Activated CD4-positive, alpha-beta T cell treated with anti-CD3 and anti-CD28 coated beads, Interleukin-2, amount 50 U/mL, for 1 hour (primary cell): ENCODE data around the gene ANK2.

Source experiments
- DNase-seq: peaks from one replicate; pipeline ENCODE4 v3.0.0-alpha.2; 2020

The ANK2 gene

GRCh38 chr4:113356453-113356852 is 307.0 kb downstream of the ANK2 start:
- DNase-seq: no peak

- DNase-seq: no peak
Observed at GRCh38 chr4:113358784-113359183, 309.3 kb downstream of the ANK2 start.

GRCh38 chr4:113365377-113365776 is 315.9 kb downstream of the ANK2 start:
- no peak for DNase-seq

- DNase-seq: no peak
Observed at GRCh38 chr4:113368056-113368455, 318.6 kb downstream of the ANK2 start.

- DNase-seq: no peak
Observed at GRCh38 chr4:113371111-113371510, 321.7 kb downstream of the ANK2 start.

GRCh38 chr4:113375964-113376666 is 326.7 kb downstream of the ANK2 start:
- DNase-seq: no peak

GRCh38 chr4:113378836-113379235 is 329.4 kb downstream of the ANK2 start:
- DNase-seq: no peak

GRCh38 chr4:113382704-113383103 is 333.3 kb downstream of the ANK2 start:
- no peak for DNase-seq

GRCh38 chr4:113383111-113383785 is 333.8 kb downstream of the ANK2 start:
- DNase-seq: no peak

GRCh38 chr4:113384600-113384999 is 335.1 kb downstream of the ANK2 start:
- no peak for DNase-seq

GRCh38 chr4:113385281-113385899 is 335.9 kb downstream of the ANK2 start:
- no peak for DNase-seq

GRCh38 chr4:113389160-113389559 is 339.7 kb downstream of the ANK2 start:
- DNase-seq: no peak

- no peak for DNase-seq
Observed at GRCh38 chr4:113390850-113391249, 341.4 kb downstream of the ANK2 start.

- DNase-seq: no peak
Observed at GRCh38 chr4:113394108-113394729, 344.8 kb downstream of the ANK2 start.

GRCh38 chr4:113394730-113395530 is 345.5 kb downstream of the ANK2 start:
- DNase-seq: peak; percentile 20

GRCh38 chr4:113397114-113397701 is 347.8 kb downstream of the ANK2 start:
- DNase-seq: no peak

GRCh38 chr4:113398441-113399143 is 349.1 kb downstream of the ANK2 start:
- no peak for DNase-seq

- DNase-seq: no peak
Observed at GRCh38 chr4:113404167-113404571, 354.7 kb downstream of the ANK2 start.

GRCh38 chr4:113404841-113405240 is 355.4 kb downstream of the ANK2 start:
- DNase-seq: no peak

GRCh38 chr4:113405874-113406722 is 356.6 kb downstream of the ANK2 start:
- DNase-seq: no peak

- no peak for DNase-seq
Observed at GRCh38 chr4:113406723-113407016, 357.2 kb downstream of the ANK2 start.
